GM19193 (cell line): Measurements from ENCODE around the gene MEP1A.

Experiments used
- POLR2A ChIP-seq: IDR thresholded peaks from 4 replicates; pipeline ENCODE4 v1.6.1; 2011; ENCODE audit not compliant: insufficient read depth, insufficient read length; ENCODE audit errors: extremely low read depth

The MEP1A gene, protein sequence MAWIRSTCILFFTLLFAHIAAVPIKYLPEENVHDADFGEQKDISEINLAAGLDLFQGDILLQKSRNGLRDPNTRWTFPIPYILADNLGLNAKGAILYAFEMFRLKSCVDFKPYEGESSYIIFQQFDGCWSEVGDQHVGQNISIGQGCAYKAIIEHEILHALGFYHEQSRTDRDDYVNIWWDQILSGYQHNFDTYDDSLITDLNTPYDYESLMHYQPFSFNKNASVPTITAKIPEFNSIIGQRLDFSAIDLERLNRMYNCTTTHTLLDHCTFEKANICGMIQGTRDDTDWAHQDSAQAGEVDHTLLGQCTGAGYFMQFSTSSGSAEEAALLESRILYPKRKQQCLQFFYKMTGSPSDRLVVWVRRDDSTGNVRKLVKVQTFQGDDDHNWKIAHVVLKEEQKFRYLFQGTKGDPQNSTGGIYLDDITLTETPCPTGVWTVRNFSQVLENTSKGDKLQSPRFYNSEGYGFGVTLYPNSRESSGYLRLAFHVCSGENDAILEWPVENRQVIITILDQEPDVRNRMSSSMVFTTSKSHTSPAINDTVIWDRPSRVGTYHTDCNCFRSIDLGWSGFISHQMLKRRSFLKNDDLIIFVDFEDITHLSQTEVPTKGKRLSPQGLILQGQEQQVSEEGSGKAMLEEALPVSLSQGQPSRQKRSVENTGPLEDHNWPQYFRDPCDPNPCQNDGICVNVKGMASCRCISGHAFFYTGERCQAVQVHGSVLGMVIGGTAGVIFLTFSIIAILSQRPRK

DNA sequence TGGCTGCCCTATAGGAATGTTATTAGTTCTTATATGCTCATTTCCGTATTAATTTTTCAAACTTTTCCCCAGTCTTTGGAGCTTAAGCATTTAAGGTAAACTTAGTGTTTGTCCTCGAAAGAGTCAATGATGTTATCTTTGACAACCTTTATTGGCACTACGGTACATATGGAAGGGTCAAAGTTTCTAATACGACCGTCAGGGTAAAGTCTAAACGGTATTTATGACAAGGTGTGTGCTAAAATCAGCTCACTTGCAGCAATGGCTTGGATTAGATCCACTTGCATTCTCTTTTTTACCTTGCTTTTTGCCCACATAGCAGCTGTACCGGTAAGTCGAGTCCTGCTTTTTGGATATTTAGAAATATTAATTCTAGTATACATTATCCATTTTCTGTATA, at the start of gene MEP1A:
Gene MEP1A (plus strand): TSS at position 252 of the 400 bp plus-strand sequence. CDS start 10 bp downstream, at position 262.
- no peak for TF ChIP-seq POLR2A

DNA sequence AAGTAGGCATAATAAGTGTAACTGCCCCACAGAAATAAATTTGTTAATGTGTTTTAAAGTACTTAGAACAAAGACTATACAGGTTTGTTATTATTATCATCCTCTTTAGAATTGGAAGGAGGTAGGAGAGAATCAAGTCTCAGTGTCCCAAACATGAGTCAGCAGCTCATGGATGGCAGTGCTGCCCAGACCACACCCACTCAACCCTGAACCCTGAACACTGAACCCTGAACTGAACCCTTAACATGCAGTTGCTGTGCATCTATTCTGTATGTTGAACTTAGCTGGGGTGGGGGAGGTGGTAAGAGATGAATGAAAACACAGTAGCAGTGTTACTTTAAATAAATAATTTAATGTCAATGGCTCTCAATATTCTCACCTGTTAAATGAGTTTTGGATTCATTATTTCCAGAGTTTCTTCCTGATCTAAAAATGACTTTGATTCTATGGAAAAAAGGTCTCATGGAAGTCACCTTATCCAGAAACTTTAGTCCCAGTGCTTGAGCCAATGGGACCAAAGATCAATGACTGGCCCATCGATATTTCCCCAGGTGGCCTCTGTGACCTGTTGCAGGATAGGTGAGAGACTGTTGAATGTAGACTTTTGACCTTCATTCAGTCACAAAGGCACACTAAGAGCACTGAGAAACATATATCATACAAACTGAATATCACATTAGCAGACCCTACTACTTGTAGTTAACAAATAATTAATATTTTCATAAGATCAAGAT, 49.6 kb upstream of the MEP1A start:
- TF ChIP-seq POLR2A: no peak

DNA sequence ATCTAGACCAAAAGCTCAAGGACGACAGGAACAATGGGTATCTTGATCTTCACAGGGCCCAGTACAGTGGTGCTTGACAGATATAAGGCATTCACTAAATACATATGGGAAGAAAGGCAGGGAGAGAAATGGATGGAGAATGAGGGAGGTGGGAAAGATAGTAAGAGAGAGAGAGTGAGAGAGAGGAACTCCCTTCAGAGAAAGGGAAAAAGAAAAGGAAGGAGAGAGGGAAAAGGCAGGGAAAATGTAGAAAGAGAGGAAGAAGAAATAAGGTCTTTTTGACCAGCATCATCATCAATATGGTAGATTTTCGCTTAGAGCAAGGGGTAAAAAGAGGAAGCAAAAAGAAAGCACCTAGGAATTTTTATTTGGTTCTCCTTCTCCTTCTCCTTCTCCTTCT, 47.2 kb upstream of the MEP1A start:
- no peak for TF ChIP-seq POLR2A

DNA sequence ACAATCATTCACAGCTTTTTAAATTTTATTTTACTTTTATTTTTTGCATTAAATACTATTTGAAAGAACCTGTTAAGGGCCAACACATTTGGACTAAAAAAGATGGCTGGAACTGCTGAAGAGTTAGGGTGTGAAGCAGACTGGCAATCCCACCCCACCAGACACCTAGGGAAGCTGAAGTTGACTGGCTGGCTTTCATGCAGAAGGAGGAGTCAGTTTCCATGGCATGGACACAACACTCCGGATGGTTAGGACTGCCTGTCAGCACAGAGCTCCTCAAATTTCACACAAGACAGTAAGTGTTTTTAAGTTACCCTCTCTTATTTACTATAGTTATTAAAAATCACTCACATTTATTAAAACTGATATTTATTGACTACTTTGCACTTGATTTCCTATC, 46.5 kb upstream of the MEP1A start, which contains the start of gene ANKRD66:
Gene ANKRD66 (plus strand): TSS at position 238 of the 400 bp plus-strand sequence. CDS start 5,016 bp downstream, outside the sequence.
- no peak for TF ChIP-seq POLR2A

DNA sequence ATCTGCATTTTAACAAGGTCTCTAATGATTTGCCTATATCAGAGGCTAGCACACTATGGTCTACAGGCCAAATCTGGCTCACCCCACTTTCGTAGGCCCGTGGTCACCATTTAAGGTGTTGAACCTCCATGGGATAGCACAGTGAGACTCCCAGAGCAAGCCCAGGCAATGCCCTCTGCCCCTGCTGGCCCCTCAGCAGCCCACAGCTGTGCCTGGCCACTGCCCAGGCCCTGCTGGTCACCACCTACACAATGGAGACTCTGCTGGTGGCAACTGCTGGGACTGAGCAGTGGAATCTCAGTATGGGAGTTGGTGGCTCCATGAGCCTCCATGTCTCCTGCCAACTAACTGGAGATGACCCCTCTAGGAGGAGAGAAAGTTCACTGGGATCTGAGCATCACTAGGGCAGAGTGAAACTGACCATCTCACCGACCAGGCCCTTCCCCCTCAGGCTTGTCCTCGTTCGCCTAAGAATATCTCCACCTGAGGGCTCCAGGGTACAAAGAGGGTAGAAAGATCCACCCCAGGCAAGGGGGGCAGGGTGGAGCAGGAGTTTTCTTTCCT, 44.2 kb upstream of the MEP1A start:
- TF ChIP-seq POLR2A: no peak

DNA sequence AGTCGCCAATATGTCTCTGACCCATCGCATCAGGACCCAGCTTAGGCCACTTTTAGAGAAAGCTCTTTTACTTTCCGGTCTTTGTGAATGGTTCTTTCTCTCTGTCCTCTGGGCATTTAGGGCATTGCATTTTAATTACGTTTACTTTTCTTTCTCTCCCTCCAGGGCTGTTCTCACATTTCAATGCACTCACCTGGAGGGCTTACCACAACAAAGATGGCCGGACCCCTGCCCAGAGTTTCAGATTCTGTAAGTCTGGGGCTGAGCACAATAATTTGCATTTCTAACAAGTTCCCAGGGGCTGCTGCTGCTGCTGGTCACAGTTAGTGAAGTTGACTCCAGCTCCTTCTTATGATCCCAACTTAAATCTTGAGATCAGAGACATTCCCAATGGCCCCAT, 43.5 kb upstream of the MEP1A start:
- TF ChIP-seq POLR2A: no peak

DNA sequence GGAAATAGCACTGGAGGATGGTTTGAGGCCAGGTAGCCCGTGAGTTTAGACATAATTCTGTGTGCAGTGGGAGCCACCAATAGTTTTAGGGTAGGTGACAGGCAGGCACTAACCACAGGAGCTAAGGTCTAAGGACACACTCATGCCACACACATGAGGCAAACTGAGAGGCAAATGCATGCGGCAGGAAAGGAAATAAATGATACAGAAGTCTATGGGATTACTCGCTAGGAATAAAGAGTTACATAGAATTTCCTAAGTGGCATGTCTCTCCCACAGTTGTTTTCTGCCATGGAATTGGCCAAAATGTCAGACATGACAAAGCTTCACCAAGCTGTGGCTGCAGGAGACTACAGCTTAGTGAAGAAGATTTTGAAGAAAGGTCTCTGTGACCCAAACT, 41.5 kb upstream of the MEP1A start:
- no peak for TF ChIP-seq POLR2A

DNA sequence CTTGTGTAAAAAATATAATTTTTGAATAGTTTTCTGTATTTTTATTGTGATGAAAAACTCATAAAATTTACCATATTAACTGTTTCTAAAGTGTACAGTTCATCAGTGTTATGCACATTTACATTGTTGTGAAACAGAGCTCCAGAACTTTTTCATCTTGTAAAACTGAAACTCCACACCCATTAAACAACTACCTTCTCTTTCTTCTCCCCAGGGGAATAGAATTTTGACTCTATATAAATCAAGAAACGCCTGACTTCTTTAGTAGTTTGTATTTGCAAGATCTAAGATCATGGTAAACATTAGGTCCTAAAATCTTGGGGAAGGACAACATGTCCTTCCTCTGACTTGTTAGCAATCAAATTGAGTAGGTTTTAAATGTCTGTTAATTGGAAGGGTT, 37.3 kb upstream of the MEP1A start:
- no peak for TF ChIP-seq POLR2A

DNA sequence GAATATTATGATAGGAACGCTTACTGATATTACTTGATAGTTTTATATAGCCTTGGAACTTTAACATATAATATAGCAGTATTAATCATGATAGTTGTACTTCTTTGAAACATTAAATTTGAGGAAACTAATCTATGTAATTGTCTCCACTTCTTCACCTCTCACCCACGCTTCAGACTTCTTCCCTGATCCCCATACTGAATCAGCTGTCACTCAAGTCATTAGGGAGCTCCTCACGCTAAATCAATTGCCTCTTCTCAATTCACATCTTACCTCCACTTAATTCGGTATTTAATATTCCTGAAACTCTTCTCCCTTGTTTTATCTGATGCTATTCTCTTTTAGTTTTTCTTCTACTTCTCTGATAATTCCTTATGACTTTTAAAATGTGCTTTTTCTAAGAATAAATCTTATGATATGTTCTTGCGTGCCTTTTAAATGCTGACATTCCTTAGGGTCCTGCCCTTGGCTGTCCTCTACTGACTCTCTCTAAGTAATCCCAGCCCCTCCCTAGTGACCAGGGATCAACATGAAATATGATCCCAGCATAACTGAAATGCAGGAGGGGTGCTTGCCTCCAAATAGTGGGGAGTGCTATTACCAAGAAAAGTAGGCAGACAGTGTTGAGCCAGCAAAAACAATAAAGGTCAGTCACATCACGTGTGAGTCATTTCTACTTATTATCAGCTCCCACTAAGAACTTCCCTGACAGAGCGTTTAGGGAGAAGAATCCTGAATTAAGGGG, 36.5 kb upstream of the MEP1A start:
- no peak for TF ChIP-seq POLR2A

DNA sequence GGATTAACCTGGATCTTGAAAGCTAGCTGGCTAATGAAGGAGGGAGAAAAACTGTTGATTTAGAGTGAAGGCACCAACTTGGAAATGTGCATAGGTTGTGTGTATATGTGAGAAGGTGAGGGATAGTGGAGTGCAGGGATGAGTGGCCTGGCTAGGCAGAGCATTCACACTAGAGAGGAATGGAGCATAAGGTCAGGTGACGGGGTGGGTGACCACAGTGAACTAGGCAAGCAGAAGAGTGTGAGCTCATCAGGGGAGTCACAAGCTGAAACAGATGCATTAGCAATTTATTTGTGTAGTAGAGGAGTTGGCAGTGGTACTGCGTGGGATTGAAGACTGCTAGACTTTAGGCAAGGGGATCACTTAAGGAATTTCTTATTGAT, 36.0 kb upstream of the MEP1A start:
- no peak for TF ChIP-seq POLR2A

DNA sequence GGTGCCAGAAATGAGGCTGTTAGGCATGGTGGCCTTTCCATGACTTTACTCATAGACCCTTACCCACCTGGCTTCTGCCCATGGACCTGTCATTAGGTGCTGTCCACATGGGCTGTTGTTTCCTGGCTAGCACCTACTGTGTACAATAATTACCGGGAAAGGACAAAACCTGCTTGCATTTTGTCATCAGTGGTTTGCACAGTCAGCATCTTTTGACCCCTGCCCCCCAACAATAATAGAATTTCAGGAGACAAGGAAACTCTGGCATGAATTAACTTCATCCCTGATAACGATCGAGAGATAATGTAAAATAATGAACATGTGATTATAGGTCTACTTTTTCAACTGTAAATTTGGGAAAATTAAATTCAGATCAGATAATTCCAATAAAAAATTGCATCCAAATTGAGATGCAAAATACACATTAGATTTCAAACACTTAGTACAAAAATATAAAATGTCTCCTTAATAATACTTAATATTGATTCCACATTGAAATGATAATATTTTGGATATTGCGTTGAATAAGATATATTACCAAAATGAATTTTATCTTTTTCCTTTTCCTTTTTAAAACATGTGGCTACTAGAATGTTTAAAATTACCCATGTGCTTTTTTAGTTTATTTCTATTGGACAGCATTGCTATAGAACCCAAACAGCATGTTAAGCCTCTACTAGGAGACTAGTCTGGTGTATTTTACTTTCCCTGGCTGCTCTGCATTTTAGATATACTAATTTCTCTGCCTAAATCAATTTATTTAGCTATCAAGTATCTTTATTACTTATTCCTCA, 34.0 kb upstream of the MEP1A start:
- no peak for TF ChIP-seq POLR2A

DNA sequence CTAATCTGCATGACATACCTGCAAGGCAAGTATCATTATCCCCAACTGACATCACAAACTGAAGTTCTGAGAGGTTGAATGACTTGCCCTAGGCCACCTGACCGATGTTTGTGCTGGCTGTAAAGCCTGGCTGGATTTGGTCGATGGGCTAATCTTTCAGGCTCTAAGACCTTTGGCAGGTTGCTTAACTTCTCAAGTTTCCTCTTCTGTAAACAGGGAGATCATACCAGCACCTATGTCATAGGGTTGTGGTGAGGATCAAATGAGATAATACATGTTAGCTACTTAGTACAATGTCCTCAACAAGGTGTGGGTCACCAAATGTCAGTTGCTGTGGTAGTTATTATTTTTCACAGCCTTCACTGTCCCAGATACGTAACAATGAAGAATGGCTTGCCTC, 32.3 kb upstream of the MEP1A start:
- TF ChIP-seq POLR2A: no peak

DNA sequence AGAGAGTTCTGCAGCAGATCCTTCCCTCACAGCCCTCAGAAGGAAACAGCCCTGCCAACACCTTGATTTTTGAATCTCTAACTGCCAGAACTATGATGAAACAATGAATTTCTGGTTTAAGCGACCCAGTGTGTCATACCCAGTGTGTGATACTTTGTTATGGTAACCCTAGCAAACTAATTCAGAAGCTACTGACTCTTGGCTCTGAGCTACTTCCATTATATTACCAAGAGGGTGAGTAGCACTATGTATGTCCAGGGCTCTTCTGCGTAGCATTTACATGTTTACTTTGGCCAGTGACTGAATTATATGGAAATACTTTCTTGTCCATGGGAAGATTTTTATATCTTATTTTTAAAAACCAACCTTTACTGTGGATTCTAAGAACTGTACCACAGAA, 29.7 kb upstream of the MEP1A start:
- no peak for TF ChIP-seq POLR2A

DNA sequence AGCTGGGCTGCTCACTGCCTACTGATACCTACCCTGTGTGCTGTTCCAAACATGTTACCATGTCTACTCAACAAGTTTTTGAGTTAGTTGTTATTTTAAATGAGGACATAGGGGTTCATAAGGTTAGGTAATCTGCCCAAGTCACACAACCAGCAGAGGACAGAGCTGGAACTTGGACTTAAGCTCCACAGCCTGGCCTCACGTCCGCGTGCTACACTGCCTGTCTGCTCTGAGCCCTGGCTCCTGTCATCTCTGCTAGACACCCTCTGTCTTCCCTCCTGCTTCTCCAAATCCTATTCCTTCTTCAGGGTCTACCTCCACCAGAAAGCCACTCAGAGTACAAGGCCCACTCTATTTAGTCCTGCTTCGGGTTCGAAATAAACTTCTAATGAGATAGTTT, 28.2 kb upstream of the MEP1A start:
- TF ChIP-seq POLR2A: no peak
